Ishikawa (cell line): Measurements from ENCODE around the gene SDK2.

ENCODE experiments used
- EGR1 ChIP-seq: IDR thresholded peaks from 2 replicates; pipeline ENCODE4 v1.6.1; 2012
- NFIC ChIP-seq: IDR thresholded peaks from 2 replicates; pipeline ENCODE4 v1.6.1; 2012
- RAD21 ChIP-seq: IDR thresholded peaks from 2 replicates; pipeline ENCODE4 v1.6.1; 2012; ENCODE audit warnings: low read depth
- TAF1 ChIP-seq: IDR thresholded peaks from 2 replicates; pipeline ENCODE4 v1.6.1; 2012; ENCODE audit warnings: low read depth, mild to moderate bottlenecking
- TF ChIP-seq, protein P1 (sequence below): IDR thresholded peaks from 2 replicates; pipeline ENCODE4 v1.6.1; 2012; ENCODE audit warnings: low read depth, mild to moderate bottlenecking

DNA sequence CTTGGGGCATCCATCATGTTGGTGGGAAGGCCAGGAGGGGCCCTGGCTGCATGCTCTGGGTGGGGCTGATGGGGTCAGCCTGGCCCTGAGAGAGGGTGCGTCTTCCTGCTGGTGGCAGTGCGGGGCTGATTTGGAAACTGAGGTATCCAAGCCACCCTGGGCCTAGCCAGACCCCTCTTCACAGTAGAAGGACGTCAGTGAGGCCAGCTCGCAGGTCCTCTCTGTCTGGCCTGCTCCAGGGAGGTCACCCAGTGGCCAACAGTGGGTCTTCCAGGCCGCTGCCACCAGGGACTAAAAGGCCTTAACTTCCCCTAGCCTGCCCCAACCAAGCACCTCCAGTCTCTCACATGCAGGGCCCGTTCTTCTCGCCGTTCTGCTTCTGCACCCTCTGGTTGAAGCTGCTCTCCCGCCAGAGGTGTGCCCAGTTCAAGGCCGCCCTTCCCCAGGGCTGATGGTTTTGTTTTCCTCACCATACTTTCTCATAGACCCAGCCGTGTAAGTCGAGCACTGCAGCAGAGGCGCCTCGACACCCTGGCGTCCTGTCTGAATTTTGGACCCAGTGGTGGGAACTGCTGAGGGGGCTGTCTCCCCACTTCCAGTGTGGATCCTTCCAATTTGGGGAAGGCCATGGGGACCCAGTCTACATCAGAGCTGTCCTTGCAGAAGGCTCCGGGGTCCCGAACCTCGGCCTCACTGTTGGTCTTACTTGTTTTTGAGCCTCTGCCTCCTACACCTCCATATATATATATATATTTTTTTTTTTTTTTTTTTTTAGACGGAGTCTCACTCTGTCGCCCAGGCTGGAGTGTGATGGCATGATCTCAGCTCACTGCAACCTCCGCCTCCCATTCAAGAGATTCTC, 289.6 kb downstream of the SDK2 start:
- TF ChIP-seq, protein P1, sequence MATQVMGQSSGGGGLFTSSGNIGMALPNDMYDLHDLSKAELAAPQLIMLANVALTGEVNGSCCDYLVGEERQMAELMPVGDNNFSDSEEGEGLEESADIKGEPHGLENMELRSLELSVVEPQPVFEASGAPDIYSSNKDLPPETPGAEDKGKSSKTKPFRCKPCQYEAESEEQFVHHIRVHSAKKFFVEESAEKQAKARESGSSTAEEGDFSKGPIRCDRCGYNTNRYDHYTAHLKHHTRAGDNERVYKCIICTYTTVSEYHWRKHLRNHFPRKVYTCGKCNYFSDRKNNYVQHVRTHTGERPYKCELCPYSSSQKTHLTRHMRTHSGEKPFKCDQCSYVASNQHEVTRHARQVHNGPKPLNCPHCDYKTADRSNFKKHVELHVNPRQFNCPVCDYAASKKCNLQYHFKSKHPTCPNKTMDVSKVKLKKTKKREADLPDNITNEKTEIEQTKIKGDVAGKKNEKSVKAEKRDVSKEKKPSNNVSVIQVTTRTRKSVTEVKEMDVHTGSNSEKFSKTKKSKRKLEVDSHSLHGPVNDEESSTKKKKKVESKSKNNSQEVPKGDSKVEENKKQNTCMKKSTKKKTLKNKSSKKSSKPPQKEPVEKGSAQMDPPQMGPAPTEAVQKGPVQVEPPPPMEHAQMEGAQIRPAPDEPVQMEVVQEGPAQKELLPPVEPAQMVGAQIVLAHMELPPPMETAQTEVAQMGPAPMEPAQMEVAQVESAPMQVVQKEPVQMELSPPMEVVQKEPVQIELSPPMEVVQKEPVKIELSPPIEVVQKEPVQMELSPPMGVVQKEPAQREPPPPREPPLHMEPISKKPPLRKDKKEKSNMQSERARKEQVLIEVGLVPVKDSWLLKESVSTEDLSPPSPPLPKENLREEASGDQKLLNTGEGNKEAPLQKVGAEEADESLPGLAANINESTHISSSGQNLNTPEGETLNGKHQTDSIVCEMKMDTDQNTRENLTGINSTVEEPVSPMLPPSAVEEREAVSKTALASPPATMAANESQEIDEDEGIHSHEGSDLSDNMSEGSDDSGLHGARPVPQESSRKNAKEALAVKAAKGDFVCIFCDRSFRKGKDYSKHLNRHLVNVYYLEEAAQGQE = no peak
- no peak for TF ChIP-seq TAF1
- TF ChIP-seq NFIC = no peak
- TF ChIP-seq RAD21 = no peak
- no peak for TF ChIP-seq EGR1
